H9 (cell line): Measurements from ENCODE around the gene TMEM184A. TPM values are rescaled to one million over a fixed set of nuclear protein-coding genes. Genes with fewer than 3 reads are reported as not detected.
A peak's percentile ranks its signal among the peaks of the same experiment; 100 is the strongest.

Experiments
- DNase-seq: peaks from one replicate; pipeline ENCODE4 v3.0.0-alpha.2; 2017
- H2AFZ ChIP-seq: one replicate; pipeline ENCODE4 v1.6.1; 2013; ENCODE audit warnings: mild to moderate bottlenecking, low read length, control low read depth, moderate library complexity
- H2AK5ac ChIP-seq: 2 replicates; pipeline ENCODE4 v1.6.1; 2013; ENCODE audit warnings: low read length, control low read depth, mixed read lengths; ENCODE audit not compliant: insufficient read length
- H2BK120ac ChIP-seq: one replicate; pipeline ENCODE4 v1.6.1; 2013; ENCODE audit warnings: low read depth, mild to moderate bottlenecking, low read length, control low read depth, inconsistent platforms; ENCODE audit not compliant: poor library complexity, severe bottlenecking
- H2BK12ac ChIP-seq: 2 replicates; pipeline ENCODE4 v1.6.1; 2013; ENCODE audit warnings: low read length, control low read depth, mixed read lengths, low read depth; ENCODE audit not compliant: insufficient read length
- H2BK15ac ChIP-seq: 2 replicates; pipeline ENCODE4 v1.6.1; 2013; ENCODE audit warnings: low read depth, low read length, control low read depth
- H2BK20ac ChIP-seq: one replicate; pipeline ENCODE4 v1.6.1; 2013; ENCODE audit warnings: low read depth, mild to moderate bottlenecking, low read length, control low read depth, inconsistent platforms; ENCODE audit not compliant: poor library complexity, severe bottlenecking
- H2BK5ac ChIP-seq: 2 replicates; pipeline ENCODE4 v1.6.1; 2013; ENCODE audit warnings: low read length, control low read depth, mixed read lengths; ENCODE audit not compliant: insufficient read length
- H3K14ac ChIP-seq: 2 replicates; pipeline ENCODE4 v1.6.1; 2013; ENCODE audit warnings: low read length, control low read depth; ENCODE audit not compliant: insufficient read depth
- H3K18ac ChIP-seq: 2 replicates; pipeline ENCODE4 v1.6.1; 2013; ENCODE audit warnings: low read depth, mild to moderate bottlenecking, mixed read lengths, low read length, control low read depth; ENCODE audit not compliant: insufficient read length
- H3K23ac ChIP-seq: 2 replicates; pipeline ENCODE4 v1.6.1; 2013; ENCODE audit warnings: low read length, control low read depth, mixed read lengths, low read depth; ENCODE audit not compliant: insufficient read length
- H3K23me2 ChIP-seq: 2 replicates; pipeline ENCODE4 v1.6.1; 2013; ENCODE audit warnings: low read depth, mild to moderate bottlenecking, mixed read lengths, low read length, control low read depth; ENCODE audit not compliant: insufficient read length, poor library complexity, severe bottlenecking
- H3K27ac ChIP-seq: 2 replicates; pipeline ENCODE4 v1.5.1; 2013; ENCODE audit warnings: low read length, control low read depth, mixed read lengths, low read depth; ENCODE audit not compliant: insufficient read length
- H3K27me3 ChIP-seq: 2 replicates; pipeline ENCODE4 v1.6.1; 2013; ENCODE audit warnings: low read length, control low read depth, inconsistent platforms; ENCODE audit not compliant: insufficient read depth
- H3K4ac ChIP-seq: 2 replicates; pipeline ENCODE4 v1.6.1; 2013; ENCODE audit warnings: low read depth, mild to moderate bottlenecking, control low read depth, inconsistent platforms, low read length, moderate library complexity
- H3K4me1 ChIP-seq: 2 replicates; pipeline ENCODE4 v1.6.1; 2013; ENCODE audit warnings: low read length, control low read depth, inconsistent platforms; ENCODE audit not compliant: insufficient read depth
- H3K4me2 ChIP-seq: 2 replicates; pipeline ENCODE4 v1.6.1; 2013; ENCODE audit warnings: low read length, control low read depth, mixed read lengths; ENCODE audit not compliant: insufficient read length, insufficient read depth
- H3K56ac ChIP-seq: 2 replicates; pipeline ENCODE4 v1.6.1; 2013; ENCODE audit warnings: low read depth, mild to moderate bottlenecking, mixed read lengths, low read length, control low read depth; ENCODE audit not compliant: insufficient read length
- H3K79me1 ChIP-seq: 2 replicates; pipeline ENCODE4 v1.6.1; 2013; ENCODE audit warnings: low read depth, mild to moderate bottlenecking, moderate library complexity, low read length, control low read depth, inconsistent platforms; ENCODE audit not compliant: insufficient read depth, poor library complexity, severe bottlenecking
- H3K79me2 ChIP-seq: 2 replicates; pipeline ENCODE4 v1.6.1; 2013; ENCODE audit warnings: low read length, control low read depth, inconsistent platforms; ENCODE audit not compliant: insufficient read depth
- H3K9ac ChIP-seq: 2 replicates; pipeline ENCODE4 v1.6.1; 2013; ENCODE audit warnings: low read length, control low read depth, mixed read lengths; ENCODE audit not compliant: insufficient read length; ENCODE audit errors: extremely low read depth
- H3K9me3 ChIP-seq: one replicate; pipeline ENCODE4 v1.6.1; 2013; ENCODE audit warnings: low read depth, low read length, inconsistent platforms; ENCODE audit not compliant: control insufficient read depth
- H3T11ph ChIP-seq: one replicate; pipeline ENCODE4 v1.6.1; 2013; ENCODE audit warnings: mild to moderate bottlenecking, low read length, control low read depth, inconsistent platforms
- H4K20me1 ChIP-seq: one replicate; pipeline ENCODE4 v1.6.1; 2013; ENCODE audit not compliant: control insufficient read depth, insufficient read length, insufficient read depth
- H4K5ac ChIP-seq: 2 replicates; pipeline ENCODE4 v1.6.1; 2013; ENCODE audit warnings: low read depth, mild to moderate bottlenecking, mixed read lengths, low read length, control low read depth; ENCODE audit not compliant: insufficient read length
- H4K8ac ChIP-seq: replicated peaks from 2 replicates; pipeline ENCODE4 v1.6.1; 2013; ENCODE audit warnings: low read length, control low read depth, mixed read lengths, low read depth; ENCODE audit not compliant: insufficient read length
- H4K91ac ChIP-seq: 2 replicates; pipeline ENCODE4 v1.6.1; 2013; ENCODE audit warnings: low read depth, mild to moderate bottlenecking, moderate library complexity, mixed read lengths, low read length, control low read depth; ENCODE audit not compliant: insufficient read length
- H3K27ac Mint-ChIP-seq, 3 experiments: 2 replicates in 2 of 3; 3 replicates in 1 of 3; pipeline ENCODE4 v1.8.0; 2020 to 2021; ENCODE audit warnings: mixed read lengths in 3 of 3, mild to moderate bottlenecking in 1 of 3, moderate library complexity in 1 of 3
- H3K27me3 Mint-ChIP-seq: 2 replicates; pipeline ENCODE4 v1.8.0; 2021; ENCODE audit warnings: low read depth, mild to moderate bottlenecking, moderate library complexity, mixed read lengths
- H3K36me3 Mint-ChIP-seq, 3 experiments: 2 replicates in 2 of 3; 3 replicates in 1 of 3; pipeline ENCODE4 v1.8.0; 2020 to 2021; ENCODE audit warnings: low read depth in 3 of 3, mixed read lengths in 3 of 3; ENCODE audit not compliant: insufficient read depth in 1 of 3
- H3K4me1 Mint-ChIP-seq, 2 experiments: 2 replicates each; pipeline ENCODE4 v1.8.0; 2020; ENCODE audit warnings: mixed read lengths in 2 of 2
- H3K4me3 Mint-ChIP-seq, 2 experiments: 2 replicates in 1 of 2; 3 replicates in 1 of 2; pipeline ENCODE4 v1.8.0; 2020 to 2021; ENCODE audit warnings: mild to moderate bottlenecking in 2 of 2, mixed read lengths in 2 of 2, moderate library complexity in 1 of 2
- H3K9me3 Mint-ChIP-seq, 2 experiments: 2 replicates in 1 of 2; 3 replicates in 1 of 2; pipeline ENCODE4 v1.8.0; 2020; ENCODE audit warnings: mild to moderate bottlenecking in 2 of 2, mixed read lengths in 2 of 2, moderate library complexity in 1 of 2
- CTCF ChIP-seq: fragments of 200-600 bp; sonication (generic); conservative IDR thresholded peaks from 3 replicates; pipeline ENCODE4 v1.8.0; 2021; ENCODE audit warnings: antibody characterized with exemption, mild to moderate bottlenecking
- WGBS: extraction: QIAGEN DNeasy Blood & Tissue Kit; methylation state at CpG from one replicate; pipeline ENCODE4 v1.1.7; 2013; ENCODE audit warnings: missing lambda C conversion rate, low lambda C conversion rate, mixed read lengths; ENCODE audit not compliant: insufficient read length; ENCODE audit errors: extremely low coverage; 5-methylcytosine and 5-hydroxymethylcytosine counted together
- total RNA-seq: library from RNA; stranded (reverse); gene quantifications from 2 replicates; pipeline ENCODE4 v1.2.1, GENCODE V29; 2021

Gene TMEM184A
- total RNA-seq, 1 experiment from 2014 or later: 1.3 TPM

- Histone ChIP-seq H3K14ac (no peak overlapping the region), H4K20me1 (no peaks in the 10 kb centered on the region), H3K79me1 (no peaks in the 10 kb centered on the region), H2BK20ac (no peak overlapping the region), H3K23ac (no peak overlapping the region), H2BK5ac (no peak overlapping the region), H3T11ph (no peak overlapping the region), H4K8ac (no peak overlapping the region), H3K4me2 (no peak overlapping the region), H2AFZ (no peak overlapping the region), H2BK15ac (no peak overlapping the region), H2AK5ac (no peak overlapping the region), H3K23me2 (peaks cover 4% of the 10 kb centered on the region), H3K4me1 (peaks cover 3% of the 10 kb centered on the region; the same call in 1 of the 2 replicates), H4K5ac (no peak overlapping the region), H3K79me2 (peaks cover 7% of the 10 kb centered on the region; the same call in 1 of the 2 replicates), H3K18ac (no peak overlapping the region), H2BK12ac (no peak overlapping the region), H3K9ac (no peak overlapping the region), H3K27me3 (no peaks in the 10 kb centered on the region), H3K27ac (no peak overlapping the region), H3K9me3 (no peaks in the 10 kb centered on the region), H3K4ac (no peak overlapping the region), H4K91ac (no peak overlapping the region), H3K56ac (no peak overlapping the region), H2BK120ac (no peak overlapping the region)
- Mint-ChIP-seq H3K4me1 (peaks cover 26% of the 10 kb centered on the region in 2 experiments), H3K27ac (no peak overlapping the region), H3K36me3 (no peaks in the 10 kb centered on the region), H3K9me3 (no peaks in the 10 kb centered on the region), H3K4me3 (peak overlapping the region; percentile 60 to 80), H3K27me3 (peaks cover 2% of the 10 kb centered on the region; the same call in 1 of the 2 replicates)
- TF ChIP-seq CTCF: no peak
- no peak for DNase-seq
- WGBS: no CpG with 5 or more reads among the region's 21 CpGs
Measured at GRCh38 chr7:1529383-1530116, 26.5 kb downstream of the TMEM184A start.
